Fibroblast of lung (primary cell): ENCODE data around the gene ZNF274.

Source experiments
- EZH2 ChIP-seq: IDR thresholded peaks from 2 replicates; pipeline ENCODE4 v1.5.1; 2012; ENCODE audit warnings: low read length, control low read depth, mild to moderate bottlenecking; ENCODE audit errors: missing control alignments
- TF ChIP-seq, protein P1 (sequence below), 2 donors: IDR thresholded peaks in 1 of 2; conservative IDR thresholded peaks in 1 of 2; 1 replicate in 1 of 2; 2 replicates in 1 of 2; pipeline ENCODE4 v1.5.1; 2011 to 2012; ENCODE audit warnings: low read length in 2 of 2, control low read depth in 1 of 2, inconsistent platforms in 1 of 2, low read depth in 1 of 2, mild to moderate bottlenecking in 1 of 2

GRCh38 chr19:58166708-58167280 is 16.1 kb upstream of the ZNF274 start:
- TF ChIP-seq, protein P1, sequence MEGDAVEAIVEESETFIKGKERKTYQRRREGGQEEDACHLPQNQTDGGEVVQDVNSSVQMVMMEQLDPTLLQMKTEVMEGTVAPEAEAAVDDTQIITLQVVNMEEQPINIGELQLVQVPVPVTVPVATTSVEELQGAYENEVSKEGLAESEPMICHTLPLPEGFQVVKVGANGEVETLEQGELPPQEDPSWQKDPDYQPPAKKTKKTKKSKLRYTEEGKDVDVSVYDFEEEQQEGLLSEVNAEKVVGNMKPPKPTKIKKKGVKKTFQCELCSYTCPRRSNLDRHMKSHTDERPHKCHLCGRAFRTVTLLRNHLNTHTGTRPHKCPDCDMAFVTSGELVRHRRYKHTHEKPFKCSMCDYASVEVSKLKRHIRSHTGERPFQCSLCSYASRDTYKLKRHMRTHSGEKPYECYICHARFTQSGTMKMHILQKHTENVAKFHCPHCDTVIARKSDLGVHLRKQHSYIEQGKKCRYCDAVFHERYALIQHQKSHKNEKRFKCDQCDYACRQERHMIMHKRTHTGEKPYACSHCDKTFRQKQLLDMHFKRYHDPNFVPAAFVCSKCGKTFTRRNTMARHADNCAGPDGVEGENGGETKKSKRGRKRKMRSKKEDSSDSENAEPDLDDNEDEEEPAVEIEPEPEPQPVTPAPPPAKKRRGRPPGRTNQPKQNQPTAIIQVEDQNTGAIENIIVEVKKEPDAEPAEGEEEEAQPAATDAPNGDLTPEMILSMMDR (conservative IDR thresholded peaks at IDR 0.05 in 1 of 2, IDR thresholded peaks at IDR 0.05 in 1 of 2; ENCODE audit: low read depth in 1 of 2, low read length in 2 of 2): no peak
- no peak for TF ChIP-seq EZH2
